A673 (cell line): Measurements from ENCODE around the gene TDG. TPM values are rescaled to one million over a fixed set of nuclear protein-coding genes. Genes with fewer than 3 reads are reported as not detected.

Experiments
- BruUV-seq: library from RNA; stranded (reverse); fragments of 400-500 nt; replicated peaks from 2 replicates; lab custom pipeline; 2021; lab: Mats Ljungman, UMichigan
- CTCF ChIA-PET: fragments of 300-600 bp; sonication (Branson Sonifier 250); formaldehyde crosslinking; loops from one replicate; lab custom pipeline; 2022; ENCODE audit warnings: antibody characterized with exemption; lab: Charles Lee
- POLR2A ChIA-PET: fragments of 300-600 bp; sonication (Branson Sonifier 250); formaldehyde crosslinking; loops from one replicate; lab custom pipeline; 2022; ENCODE audit warnings: antibody characterized with exemption; ENCODE audit not compliant: low non-redundant PET; lab: Charles Lee
- DNase-seq: peaks from one replicate; pipeline ENCODE4 v3.0.0-alpha.2; 2015; ENCODE audit warnings: low spot score
- H3K27ac ChIP-seq: fragments of 200-600 bp; sonication (generic); 2 replicates; pipeline ENCODE4 v1.5.1; 2016; ENCODE audit warnings: mixed run types, low read depth, mild to moderate bottlenecking, mixed read lengths, antibody characterized with exemption, low read length; ENCODE audit not compliant: poor library complexity, severe bottlenecking
- H3K27me3 ChIP-seq: fragments of 200-600 bp; sonication (generic); replicated peaks from 2 replicates; pipeline ENCODE4 v1.6.1; 2017; ENCODE audit warnings: mixed run types, low read depth, mild to moderate bottlenecking, mixed read lengths, antibody characterized with exemption, low read length; ENCODE audit not compliant: insufficient read depth, poor library complexity
- H3K36me3 ChIP-seq: fragments of 200-600 bp; sonication (generic); 2 replicates; pipeline ENCODE4 v1.6.1; 2016; ENCODE audit warnings: mixed run types, mild to moderate bottlenecking, mixed read lengths, antibody characterized with exemption, low read length; ENCODE audit not compliant: insufficient read depth, poor library complexity, severe bottlenecking
- H3K4me1 ChIP-seq: fragments of 200-600 bp; sonication (generic); 2 replicates; pipeline ENCODE4 v1.6.1; 2017; ENCODE audit warnings: mixed run types, mild to moderate bottlenecking, mixed read lengths, antibody characterized with exemption, low read length; ENCODE audit not compliant: insufficient read depth, poor library complexity, severe bottlenecking
- H3K4me3 ChIP-seq: fragments of 200-600 bp; sonication (generic); 2 replicates; pipeline ENCODE4 v1.5.1; 2016; ENCODE audit warnings: low read depth, mixed run types, mild to moderate bottlenecking, mixed read lengths, low read length; ENCODE audit not compliant: poor library complexity, severe bottlenecking
- H3K9me3 ChIP-seq: fragments of 200-600 bp; sonication (generic); 2 replicates; pipeline ENCODE4 v1.6.1; 2016; ENCODE audit warnings: mixed run types, low read depth, mild to moderate bottlenecking, mixed read lengths, antibody characterized with exemption, low read length; ENCODE audit not compliant: poor library complexity, severe bottlenecking
- EZH2 ChIP-seq: fragments of 200-600 bp; sonication (generic); IDR thresholded peaks from 2 replicates; pipeline ENCODE4 v1.6.1; 2017; ENCODE audit warnings: borderline replicate concordance, low read depth, mild to moderate bottlenecking, mixed read lengths, antibody characterized with exemption, low read length; ENCODE audit not compliant: poor library complexity, severe bottlenecking
- intact Hi-C: fragments of 100-400 bp; cut with micrococcal nuclease; formaldehyde crosslinking; loops from one replicate; pipeline ENCODE4 v1.10.0; 2022; ENCODE audit not compliant: unreplicated experiment
- total RNA-seq: library from RNA; stranded (reverse); gene quantifications from 2 replicates; pipeline ENCODE4 v1.2.3, GENCODE V29; 2021
- TF ChIP-seq, protein P1 (sequence below): fragments of 300-800, 200-600 bp; sonication (generic); conservative IDR thresholded peaks from 2 replicates; pipeline ENCODE4 v1.5.1; 2017; ENCODE audit warnings: low read depth, mild to moderate bottlenecking, antibody characterized with exemption, low read length, moderate library complexity, mixed read lengths

Gene TDG
- total RNA-seq, 1 experiment from 2014 or later: 59.4 TPM

- peaks cover 16% of the 10 kb centered on the region for H3K4me1 ChIP-seq
- BruUV-seq: no TSS peak
- peak; percentile 89 for DNase-seq
- TF ChIP-seq, protein P1, sequence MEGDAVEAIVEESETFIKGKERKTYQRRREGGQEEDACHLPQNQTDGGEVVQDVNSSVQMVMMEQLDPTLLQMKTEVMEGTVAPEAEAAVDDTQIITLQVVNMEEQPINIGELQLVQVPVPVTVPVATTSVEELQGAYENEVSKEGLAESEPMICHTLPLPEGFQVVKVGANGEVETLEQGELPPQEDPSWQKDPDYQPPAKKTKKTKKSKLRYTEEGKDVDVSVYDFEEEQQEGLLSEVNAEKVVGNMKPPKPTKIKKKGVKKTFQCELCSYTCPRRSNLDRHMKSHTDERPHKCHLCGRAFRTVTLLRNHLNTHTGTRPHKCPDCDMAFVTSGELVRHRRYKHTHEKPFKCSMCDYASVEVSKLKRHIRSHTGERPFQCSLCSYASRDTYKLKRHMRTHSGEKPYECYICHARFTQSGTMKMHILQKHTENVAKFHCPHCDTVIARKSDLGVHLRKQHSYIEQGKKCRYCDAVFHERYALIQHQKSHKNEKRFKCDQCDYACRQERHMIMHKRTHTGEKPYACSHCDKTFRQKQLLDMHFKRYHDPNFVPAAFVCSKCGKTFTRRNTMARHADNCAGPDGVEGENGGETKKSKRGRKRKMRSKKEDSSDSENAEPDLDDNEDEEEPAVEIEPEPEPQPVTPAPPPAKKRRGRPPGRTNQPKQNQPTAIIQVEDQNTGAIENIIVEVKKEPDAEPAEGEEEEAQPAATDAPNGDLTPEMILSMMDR: no peak
- TF ChIP-seq EZH2: no peak
- no peak overlapping the region for H3K27ac ChIP-seq
- H3K9me3 ChIP-seq: no peaks in the 10 kb centered on the region
- intact Hi-C loops: no loop called here
- H3K27me3 ChIP-seq: no peaks in the 10 kb centered on the region
- CTCF ChIA-PET: no interaction called here
- no peak overlapping the region for H3K4me3 ChIP-seq
- H3K36me3 ChIP-seq: no peaks in the 10 kb centered on the region
- POLR2A ChIA-PET: no interaction called here
Observed at GRCh38 chr12:103924761-103925641, 40.7 kb upstream of the TDG start.

DNA sequence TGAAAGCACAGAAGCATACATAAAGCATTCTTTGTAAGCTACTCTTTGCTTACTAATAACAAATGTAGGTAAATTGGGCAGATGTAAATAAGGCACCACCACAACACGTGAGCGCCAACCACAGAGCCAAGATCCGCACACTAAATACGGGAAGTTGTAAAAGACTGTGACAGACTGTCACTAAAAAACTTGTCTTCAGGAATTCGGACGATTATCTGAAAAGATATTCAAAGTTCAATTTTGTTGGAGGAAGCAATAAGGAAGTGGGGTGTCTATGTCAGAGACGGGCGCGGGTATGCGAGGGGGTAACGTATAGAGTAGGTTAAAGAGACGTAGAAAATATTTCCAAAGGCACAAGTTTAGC, 37.0 kb upstream of the TDG start:
- no peaks in the 10 kb centered on the region for H3K27me3 ChIP-seq
- no peaks in the 10 kb centered on the region for H3K9me3 ChIP-seq
- TF ChIP-seq, protein P1: no peak
- peaks cover 21% of the 10 kb centered on the region for H3K36me3 ChIP-seq
- peak overlapping the region; percentile 83 for H3K4me3 ChIP-seq
- DNase-seq: no peak
- intact Hi-C loops: no loop called here
- peak overlapping the region; percentile 96 for H3K27ac ChIP-seq
- BruUV-seq: no TSS peak
- CTCF ChIA-PET: no interaction called here
- peaks cover 32% of the 10 kb centered on the region for H3K4me1 ChIP-seq
- POLR2A ChIA-PET: no interaction called here

- no peak for TF ChIP-seq EZH2
- TF ChIP-seq, protein P1: no peak
- Histone ChIP-seq H3K4me1 (peaks cover 33% of the 10 kb centered on the region), H3K27me3 (no peaks in the 10 kb centered on the region), H3K27ac (peak overlapping the region; percentile 96), H3K9me3 (no peaks in the 10 kb centered on the region), H3K4me3 (peak overlapping the region; percentile 83), H3K36me3 (peaks cover 27% of the 10 kb centered on the region)
- POLR2A ChIA-PET: interaction anchor here (0.5 to 1.0 kb wide), 5 partner anchors 21 to 208 kb away, joined by 3 to 6 read pairs (median 4); partner anchors contain the start of genes NFYB and TDG
- DNase-seq: peak; percentile 95
- BruUV-seq: TSS peak; percentile 84
- intact Hi-C loops: no loop called here
- CTCF ChIA-PET: no interaction called here
Observed at GRCh38 chr12:103929046-103929783, 36.5 kb upstream of the TDG start.
